BJ (cell line): Measurements from ENCODE around the gene POMGNT2. TPM values are rescaled to one million over a fixed set of nuclear protein-coding genes. Genes with fewer than 3 reads are reported as not detected.

Experiments used
- CTCF ChIA-PET: fragments of 350-600 bp; formaldehyde crosslinking; extraction: SDS; loops from one replicate; lab custom pipeline; 2021; ENCODE audit warnings: antibody characterized with exemption, inconsistent platforms; lab: Yijun Ruan, JAX
- POLR2A ChIA-PET: fragments of 300-600 bp; sonication (Branson Sonifier 250); formaldehyde crosslinking; extraction: SDS; loops from one replicate; lab custom pipeline; 2021; ENCODE audit warnings: antibody characterized with exemption; lab: Charles Lee
- DNase-seq: peaks from one replicate; pipeline ENCODE4 v3.0.0-alpha.2; 2011; ENCODE audit warnings: low read depth
- H3K27me3 ChIP-seq: 2 replicates; pipeline ENCODE4 v1.6.0; 2011; ENCODE audit warnings: low read length; ENCODE audit not compliant: control insufficient read depth, insufficient read depth
- H3K36me3 ChIP-seq: 2 replicates; pipeline ENCODE4 v1.5.1; 2011; ENCODE audit warnings: low read length; ENCODE audit not compliant: control insufficient read depth, insufficient read depth
- H3K4me3 ChIP-seq: 2 replicates; pipeline ENCODE4 v1.5.1; 2011; ENCODE audit warnings: low read depth, mild to moderate bottlenecking, control low read depth, low read length
- CTCF ChIP-seq: IDR thresholded peaks from 2 replicates; pipeline ENCODE4 v1.5.1; 2011; ENCODE audit warnings: low read depth, mild to moderate bottlenecking, control low read depth, inconsistent platforms, low read length, moderate library complexity; ENCODE audit not compliant: insufficient read depth
- polyA plus RNA-seq: library from polyadenylated mRNA; depleted of rRNA; stranded (reverse); fragments of >200 nt; gene quantifications from 2 replicates; pipeline ENCODE4 v1.2.3, GENCODE V29; 2011

Gene POMGNT2
- polyA plus RNA-seq, 1 experiment = 20.0 TPM

- ChIA-PET CTCF (interaction anchor here (2.3 kb wide), 1 partner anchor 9 kb away, joined by 6 read pairs; no protein-coding TSS in a partner anchor), POLR2A (no interaction called here)
- Histone ChIP-seq H3K4me3 (no peak overlapping the region), H3K36me3 (no peaks in the 10 kb centered on the region), H3K27me3 (no peaks in the 10 kb centered on the region)
- DNase-seq = no peak
- TF ChIP-seq CTCF = no peak
Measured at GRCh38 chr3:43095370-43095769, 10.5 kb downstream of the POMGNT2 start.

GRCh38 chr3:43094851-43095250 lies 11.0 kb downstream of the POMGNT2 start:
- ChIA-PET POLR2A (no interaction called here), CTCF (interaction anchor here (2.3 kb wide), 1 partner anchor 9 kb away, joined by 6 read pairs; no protein-coding TSS in a partner anchor)
- no peak overlapping the region for H3K4me3 ChIP-seq
- no peaks in the 10 kb centered on the region for H3K27me3 ChIP-seq
- no peak for DNase-seq
- no peaks in the 10 kb centered on the region for H3K36me3 ChIP-seq
- TF ChIP-seq CTCF = no peak

GRCh38 chr3:43094381-43094780 lies 11.5 kb downstream of the POMGNT2 start:
- Histone ChIP-seq H3K27me3 (no peaks in the 10 kb centered on the region), H3K36me3 (no peaks in the 10 kb centered on the region), H3K4me3 (no peak overlapping the region)
- no peak for DNase-seq
- ChIA-PET POLR2A (no interaction called here), CTCF (no interaction called here)
- no peak for TF ChIP-seq CTCF

GRCh38 chr3:43093974-43094373 lies 11.9 kb downstream of the POMGNT2 start:
- no peak for TF ChIP-seq CTCF

GRCh38 chr3:43093006-43093405 lies 12.9 kb downstream of the POMGNT2 start:
- H3K36me3 ChIP-seq = no peaks in the 10 kb centered on the region
- no peaks in the 10 kb centered on the region for H3K27me3 ChIP-seq
- no peak for DNase-seq
- TF ChIP-seq CTCF = no peak
- ChIA-PET POLR2A (no interaction called here), CTCF (interaction anchor here (0.8 kb wide), 1 partner anchor 59 kb away, joined by 3 read pairs; no protein-coding TSS in a partner anchor)
- no peak overlapping the region for H3K4me3 ChIP-seq

More at GRCh38 chr3:43093974-43094373, 11.9 kb downstream of the POMGNT2 start:
- H3K4me3 ChIP-seq = no peak overlapping the region
- POLR2A ChIA-PET = no interaction called here
- CTCF ChIA-PET = no interaction called here
- no peak for DNase-seq
- H3K27me3 ChIP-seq = no peaks in the 10 kb centered on the region
- no peaks in the 10 kb centered on the region for H3K36me3 ChIP-seq
